SK-N-DZ (cell line): ENCODE results near the gene CHL1.

Experiments used
- DNase-seq: peaks from one replicate; pipeline ENCODE4 v3.0.0-alpha.2; 2015; ENCODE audit warnings: low spot score

The CHL1 gene

GRCh38 chr3:403826-404225 is 207.3 kb downstream of the CHL1 start:
- DNase-seq: no peak

GRCh38 chr3:409011-409410 is 212.4 kb downstream of the CHL1 start:
- no peak for DNase-seq

GRCh38 chr3:411226-411625 is 214.7 kb downstream of the CHL1 start:
- no peak for DNase-seq

- DNase-seq: peak; percentile 36
Observed at GRCh38 chr3:414063-414462, 217.5 kb downstream of the CHL1 start.

- no peak for DNase-seq
Observed at GRCh38 chr3:418239-418929, 221.8 kb downstream of the CHL1 start.

GRCh38 chr3:420584-420983 is 224.0 kb downstream of the CHL1 start:
- DNase-seq: no peak

GRCh38 chr3:425079-425478 is 228.5 kb downstream of the CHL1 start:
- DNase-seq: no peak

GRCh38 chr3:426072-426471 is 229.5 kb downstream of the CHL1 start:
- DNase-seq: no peak

GRCh38 chr3:427128-427527 is 230.6 kb downstream of the CHL1 start:
- DNase-seq: no peak

- no peak for DNase-seq
Observed at GRCh38 chr3:430186-430585, 233.6 kb downstream of the CHL1 start.

GRCh38 chr3:435161-435560 is 238.6 kb downstream of the CHL1 start:
- no peak for DNase-seq

- DNase-seq: no peak
Observed at GRCh38 chr3:436053-436452, 239.5 kb downstream of the CHL1 start.

GRCh38 chr3:440826-441225 is 244.3 kb downstream of the CHL1 start:
- no peak for DNase-seq

GRCh38 chr3:445960-446359 is 249.4 kb downstream of the CHL1 start:
- no peak for DNase-seq

- no peak for DNase-seq
Observed at GRCh38 chr3:447671-448070, 251.1 kb downstream of the CHL1 start.

- no peak for DNase-seq
Observed at GRCh38 chr3:449711-450110, 253.1 kb downstream of the CHL1 start.

GRCh38 chr3:452221-452620 is 255.7 kb downstream of the CHL1 start:
- no peak for DNase-seq

GRCh38 chr3:453106-453505 is 256.5 kb downstream of the CHL1 start:
- DNase-seq: no peak

GRCh38 chr3:454986-455385 is 258.4 kb downstream of the CHL1 start:
- no peak for DNase-seq

- no peak for DNase-seq
Observed at GRCh38 chr3:458124-458523, 261.6 kb downstream of the CHL1 start.

GRCh38 chr3:458653-459310 is 262.2 kb downstream of the CHL1 start:
- DNase-seq: peak; percentile 31
